ENCODE data around the gene MANF. TPM values are rescaled to one million over a fixed set of nuclear protein-coding genes. Genes with fewer than 3 reads are reported as not detected.

The MANF gene
- total and polyA plus RNA-seq, 4 donors = 40.1 to 173 (median 86.7) TPM

DNA sequence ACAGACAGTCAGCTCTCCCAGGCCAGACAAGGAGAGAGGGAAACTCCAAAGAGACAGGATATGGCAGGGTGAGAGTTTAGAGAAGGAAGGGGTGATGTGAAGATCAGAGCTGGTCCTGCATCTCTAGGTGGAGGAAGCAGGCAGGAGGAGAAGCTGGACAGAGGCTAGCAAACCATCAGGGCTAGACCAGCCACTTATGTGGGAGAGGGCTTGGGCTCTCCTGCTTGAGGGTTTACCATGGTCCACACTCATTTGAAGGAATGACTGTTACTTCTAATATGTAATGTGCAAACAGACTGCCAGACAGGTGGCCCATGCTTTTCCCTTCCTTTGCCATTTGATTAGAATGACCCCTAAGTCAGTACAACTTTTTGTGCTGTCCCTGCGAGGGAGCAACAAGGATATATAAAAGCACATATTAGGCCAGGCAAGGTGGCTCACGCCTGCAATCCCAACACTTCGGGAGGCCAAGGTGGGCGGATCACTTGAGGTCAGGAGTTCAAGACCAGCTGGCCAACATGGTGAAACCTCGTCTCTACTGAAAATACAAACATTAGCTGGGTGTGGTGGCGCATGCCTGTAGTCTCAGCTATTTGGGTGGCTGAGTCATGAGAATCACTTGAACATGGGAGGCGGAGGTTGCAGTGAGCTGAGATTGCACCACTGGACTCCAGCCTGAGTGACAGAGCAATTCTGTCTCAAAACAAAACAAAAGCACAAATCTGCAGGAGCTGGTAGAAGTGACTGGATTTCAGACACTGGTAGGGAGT lies 41.0 kb upstream of the MANF start:
- H3K27ac ChIP-seq (ENCODE audit: low read depth in 1 of 2, low read length in 1 of 2) = no peak overlapping the region
- no peaks in the 10 kb centered on the region for H3K36me3 ChIP-seq (ENCODE audit: control insufficient read depth in 4 of 4, insufficient read depth in 4 of 4, low read length in 4 of 4)
- ATAC-seq (ENCODE audit: insufficient read depth, low FRiP score) (no peak), DNase-seq (no peak)
- 71 to 91% methylated on average over 7 of the region's 7 CpGs for WGBS, 2 donors
- no peak overlapping the region for H3K9ac ChIP-seq (ENCODE audit: insufficient read depth in 1 of 2, low read length in 2 of 2)
- TF ChIP-seq CTCF (IDR thresholded peaks at IDR 0.05; ENCODE audit: control extremely low read depth, extremely low read depth) = no peak
- H3K4me1 ChIP-seq (ENCODE audit: control insufficient read depth in 5 of 5, insufficient read depth in 5 of 5, low read length in 5 of 5) = no peaks in the 10 kb centered on the region
- H3K27me3 ChIP-seq (ENCODE audit: control insufficient read depth in 3 of 3, insufficient read depth in 3 of 3, low read length in 2 of 3) = no peaks in the 10 kb centered on the region
- H3K9me3 ChIP-seq (ENCODE audit: control insufficient read depth in 4 of 4, insufficient read depth in 3 of 4, low read length in 3 of 4) = no peaks in the 10 kb centered on the region
- no peak overlapping the region for H3K4me3 ChIP-seq

DNA sequence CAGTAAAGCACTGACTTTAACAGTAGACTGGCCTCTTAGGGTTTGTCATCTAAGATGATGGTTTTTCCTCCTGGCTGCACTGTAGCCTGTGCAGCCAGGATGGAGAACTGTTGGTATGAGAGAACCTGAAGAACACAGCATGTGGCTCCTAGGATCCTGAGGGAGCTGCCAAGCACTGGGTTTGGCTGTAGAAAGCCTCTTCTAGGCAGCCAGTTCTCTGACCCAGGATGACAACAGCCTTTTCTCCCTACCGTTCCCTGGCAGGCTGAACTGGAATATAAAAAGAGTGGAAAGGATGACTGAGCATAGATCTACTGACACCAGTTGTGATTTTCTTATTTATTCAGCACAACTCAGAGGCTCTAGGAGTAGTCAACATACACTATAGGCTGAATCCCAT lies 34.3 kb upstream of the MANF start:
- TF ChIP-seq CTCF (IDR thresholded peaks at IDR 0.05; ENCODE audit: control extremely low read depth, extremely low read depth) = no peak
- no peaks in the 10 kb centered on the region for H3K36me3 ChIP-seq (ENCODE audit: control insufficient read depth in 4 of 4, insufficient read depth in 4 of 4, low read length in 4 of 4)
- H3K27me3 ChIP-seq (ENCODE audit: control insufficient read depth in 3 of 3, insufficient read depth in 3 of 3, low read length in 2 of 3) = no peaks in the 10 kb centered on the region
- peaks cover 0 to 3% (median 0%) of the 10 kb centered on the region in 5 donors for H3K4me1 ChIP-seq (ENCODE audit: control insufficient read depth in 5 of 5, insufficient read depth in 5 of 5, low read length in 5 of 5)
- H3K27ac ChIP-seq (ENCODE audit: low read depth in 1 of 2, low read length in 1 of 2) = no peak overlapping the region
- DNase-seq (no peak), ATAC-seq (ENCODE audit: insufficient read depth, low FRiP score) (no peak)
- no peaks in the 10 kb centered on the region for H3K9me3 ChIP-seq (ENCODE audit: control insufficient read depth in 4 of 4, insufficient read depth in 3 of 4, low read length in 3 of 4)
- 98 to 100% methylated on average over 1 of the region's 1 CpG for WGBS, 2 donors
- no peak overlapping the region for H3K4me3 ChIP-seq
- H3K9ac ChIP-seq (ENCODE audit: insufficient read depth in 1 of 2, low read length in 2 of 2) = no peak overlapping the region

GRCh38 chr3:51353131-51353530 lies 32.0 kb upstream of the MANF start:
- no peaks in the 10 kb centered on the region for H3K27me3 ChIP-seq (ENCODE audit: control insufficient read depth in 3 of 3, insufficient read depth in 3 of 3, low read length in 2 of 3)
- H3K4me1 ChIP-seq (ENCODE audit: control insufficient read depth in 5 of 5, insufficient read depth in 5 of 5, low read length in 5 of 5) = peaks cover 0 to 9% (median 0%) of the 10 kb centered on the region in 5 donors
- no peak overlapping the region for H3K9ac ChIP-seq (ENCODE audit: insufficient read depth in 1 of 2, low read length in 2 of 2)
- no peak overlapping the region for H3K27ac ChIP-seq (ENCODE audit: low read depth in 1 of 2, low read length in 1 of 2)
- DNase-seq = no peak
- H3K36me3 ChIP-seq (ENCODE audit: control insufficient read depth in 4 of 4, insufficient read depth in 4 of 4, low read length in 4 of 4) = no peaks in the 10 kb centered on the region
- WGBS, 2 donors = 86 to 93% methylated on average over 4 of the region's 4 CpGs
- TF ChIP-seq CTCF (IDR thresholded peaks at IDR 0.05; ENCODE audit: control extremely low read depth, extremely low read depth) = no peak
- H3K9me3 ChIP-seq (ENCODE audit: control insufficient read depth in 4 of 4, insufficient read depth in 3 of 4, low read length in 3 of 4) = no peaks in the 10 kb centered on the region
- H3K4me3 ChIP-seq = no peak overlapping the region
- no peak for ATAC-seq (ENCODE audit: insufficient read depth, low FRiP score)
